Astrocyte (in vitro differentiated cells and primary cell): ENCODE results near the gene TTLL7.

Experiments
- EZH2 ChIP-seq: IDR thresholded peaks from 2 replicates; pipeline ENCODE4 v1.6.1; 2012; ENCODE audit warnings: mild to moderate bottlenecking, low read length, inconsistent platforms; ENCODE audit not compliant: insufficient read depth
- TF ChIP-seq, protein P1 (sequence below): IDR thresholded peaks from 2 replicates; pipeline ENCODE4 v1.5.1; 2011; ENCODE audit warnings: low read depth, mild to moderate bottlenecking, inconsistent platforms, low read length, moderate library complexity; ENCODE audit not compliant: insufficient read depth

DNA sequence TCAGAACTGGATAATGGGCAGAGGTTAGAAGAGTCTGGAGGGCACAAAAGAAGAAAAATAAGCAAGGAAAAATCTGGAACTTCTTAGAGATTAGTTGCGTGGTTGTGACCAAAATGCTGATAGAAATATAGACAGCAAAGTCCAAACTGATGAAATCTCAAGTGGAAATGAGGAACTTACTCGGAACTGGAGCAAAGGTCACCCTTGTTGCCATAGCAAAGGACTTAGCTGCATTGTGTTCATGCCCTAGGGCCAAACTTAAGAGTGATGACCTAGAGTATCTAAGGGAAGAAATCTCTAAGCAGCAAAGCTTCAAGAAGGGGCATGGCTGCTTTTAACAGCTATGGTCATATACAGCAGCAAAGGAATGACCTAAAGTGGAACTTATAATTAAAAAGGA, 180.0 kb downstream of the TTLL7 start:
- TF ChIP-seq, protein P1, sequence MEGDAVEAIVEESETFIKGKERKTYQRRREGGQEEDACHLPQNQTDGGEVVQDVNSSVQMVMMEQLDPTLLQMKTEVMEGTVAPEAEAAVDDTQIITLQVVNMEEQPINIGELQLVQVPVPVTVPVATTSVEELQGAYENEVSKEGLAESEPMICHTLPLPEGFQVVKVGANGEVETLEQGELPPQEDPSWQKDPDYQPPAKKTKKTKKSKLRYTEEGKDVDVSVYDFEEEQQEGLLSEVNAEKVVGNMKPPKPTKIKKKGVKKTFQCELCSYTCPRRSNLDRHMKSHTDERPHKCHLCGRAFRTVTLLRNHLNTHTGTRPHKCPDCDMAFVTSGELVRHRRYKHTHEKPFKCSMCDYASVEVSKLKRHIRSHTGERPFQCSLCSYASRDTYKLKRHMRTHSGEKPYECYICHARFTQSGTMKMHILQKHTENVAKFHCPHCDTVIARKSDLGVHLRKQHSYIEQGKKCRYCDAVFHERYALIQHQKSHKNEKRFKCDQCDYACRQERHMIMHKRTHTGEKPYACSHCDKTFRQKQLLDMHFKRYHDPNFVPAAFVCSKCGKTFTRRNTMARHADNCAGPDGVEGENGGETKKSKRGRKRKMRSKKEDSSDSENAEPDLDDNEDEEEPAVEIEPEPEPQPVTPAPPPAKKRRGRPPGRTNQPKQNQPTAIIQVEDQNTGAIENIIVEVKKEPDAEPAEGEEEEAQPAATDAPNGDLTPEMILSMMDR: no peak
- no peak for TF ChIP-seq EZH2
